SK-N-SH treated with all-trans-retinoic acid at 6 μM for 48 hours (cell line): Measurements from ENCODE around the gene LAD1.

Experiments used
- ATAC-seq: fragments of 200-7000 bp; cut with Tn5 transposase; 3 replicates; pipeline ENCODE4 v1.9.1; 2020; ENCODE audit warnings: mild to moderate bottlenecking, moderate library complexity
- ARNTL ChIP-seq: fragments of 450-650 bp; formaldehyde crosslinking; IDR thresholded peaks from 2 replicates; pipeline ENCODE4 v1.5.0; 2020; ENCODE audit warnings: low read depth, mild to moderate bottlenecking, moderate library complexity, borderline replicate concordance
- BACH2 ChIP-seq: fragments of 250-450 bp; sonication (Bioruptor Pico); IDR thresholded peaks from 2 replicates; pipeline ENCODE4 v1.9.0; 2021; ENCODE audit warnings: mild to moderate bottlenecking, borderline replicate concordance
- CREB5 ChIP-seq: fragments of 250-450 bp; sonication (Bioruptor Pico); IDR thresholded peaks from 2 replicates; pipeline ENCODE4 v1.5.1; 2020; ENCODE audit warnings: low read depth, mild to moderate bottlenecking, moderate library complexity
- CSDC2 ChIP-seq: fragments of 250-450 bp; sonication (Bioruptor Pico); IDR thresholded peaks from 2 replicates; pipeline ENCODE4 v1.5.0; 2020; ENCODE audit warnings: mild to moderate bottlenecking, moderate library complexity
- ESRRG ChIP-seq: fragments of 250-450 bp; sonication (Bioruptor Pico); IDR thresholded peaks from 2 replicates; pipeline ENCODE4 v1.6.1; 2021; ENCODE audit warnings: mild to moderate bottlenecking
- GLIS3 ChIP-seq: fragments of 250-450 bp; sonication (Bioruptor Pico); IDR thresholded peaks from 2 replicates; pipeline ENCODE4 v1.5.0; 2020; ENCODE audit warnings: mild to moderate bottlenecking, moderate library complexity
- ISL1 ChIP-seq: fragments of 250-450 bp; sonication (Bioruptor Pico); IDR thresholded peaks from 2 replicates; pipeline ENCODE4 v2.1.2; 2022; ENCODE audit warnings: mild to moderate bottlenecking, moderate library complexity
- OSR1 ChIP-seq: fragments of 250-450 bp; sonication (Bioruptor Pico); IDR thresholded peaks from 2 replicates; pipeline ENCODE4 v1.8.0; 2022; ENCODE audit warnings: moderate library complexity, mild to moderate bottlenecking, inconsistent platforms
- PATZ1 ChIP-seq: fragments of 250-450 bp; sonication (Bioruptor Pico); IDR thresholded peaks from 2 replicates; pipeline ENCODE4 v1.8.0; 2020; ENCODE audit warnings: mild to moderate bottlenecking, moderate library complexity, borderline replicate concordance
- PPARA ChIP-seq: fragments of 250-450 bp; sonication (Bioruptor Pico); IDR thresholded peaks from 2 replicates; pipeline ENCODE4 v1.5.0; 2020; ENCODE audit warnings: mild to moderate bottlenecking, borderline replicate concordance
- RARB ChIP-seq: fragments of 250-450 bp; sonication (Bioruptor Pico); IDR thresholded peaks from 2 replicates; pipeline ENCODE4 v1.8.0; 2021; ENCODE audit warnings: mild to moderate bottlenecking, moderate library complexity
- SNAI2 ChIP-seq: fragments of 250-450 bp; sonication (Bioruptor Pico); IDR thresholded peaks from 2 replicates; pipeline ENCODE4 v1.5.0; 2020; ENCODE audit warnings: mild to moderate bottlenecking, moderate library complexity
- TCF4 ChIP-seq: fragments of 250-450 bp; sonication (Bioruptor Pico); IDR thresholded peaks from 2 replicates; pipeline ENCODE4 v1.8.0; 2021; ENCODE audit warnings: mild to moderate bottlenecking, moderate library complexity, borderline replicate concordance
- TOX ChIP-seq: fragments of 250-450 bp; sonication (Bioruptor Pico); IDR thresholded peaks from 2 replicates; pipeline ENCODE4 v1.8.0; 2021; ENCODE audit warnings: mild to moderate bottlenecking, moderate library complexity, borderline replicate concordance
- ZC3H10 ChIP-seq: fragments of 250-450 bp; sonication (Bioruptor Pico); IDR thresholded peaks from 2 replicates; pipeline ENCODE4 v1.5.1; 2021; ENCODE audit warnings: mild to moderate bottlenecking, moderate library complexity
- ZFP3 ChIP-seq: fragments of 250-450 bp; sonication (Bioruptor Pico); IDR thresholded peaks from 2 replicates; pipeline ENCODE4 v1.5.0; 2020; ENCODE audit warnings: mild to moderate bottlenecking, moderate library complexity
- ZFP30 ChIP-seq: fragments of 450-650 bp; formaldehyde crosslinking; IDR thresholded peaks from 2 replicates; pipeline ENCODE4 v1.5.0; 2022; ENCODE audit warnings: mild to moderate bottlenecking, moderate library complexity
- ZNF8 ChIP-seq: fragments of 450-650 bp; formaldehyde crosslinking; IDR thresholded peaks from 2 replicates; pipeline ENCODE4 v1.5.0; 2020; ENCODE audit warnings: mild to moderate bottlenecking, moderate library complexity
- TF ChIP-seq, protein P1 (sequence below): fragments of 250-450 bp; sonication (Bioruptor Pico); IDR thresholded peaks from 2 replicates; pipeline ENCODE4 v1.5.1; 2021; ENCODE audit warnings: mild to moderate bottlenecking, moderate library complexity
- TF ChIP-seq, protein P2 (sequence below): fragments of 250-450 bp; sonication (Bioruptor Pico); IDR thresholded peaks from 2 replicates; pipeline ENCODE4 v1.8.0; 2021; ENCODE audit warnings: low read depth, mild to moderate bottlenecking, moderate library complexity, borderline replicate concordance
- TF ChIP-seq, protein P3 (sequence below): fragments of 250-450 bp; sonication (Bioruptor Pico); IDR thresholded peaks from 2 replicates; pipeline ENCODE4 v1.5.0; 2020; ENCODE audit warnings: mild to moderate bottlenecking, moderate library complexity

LAD1 gene

DNA sequence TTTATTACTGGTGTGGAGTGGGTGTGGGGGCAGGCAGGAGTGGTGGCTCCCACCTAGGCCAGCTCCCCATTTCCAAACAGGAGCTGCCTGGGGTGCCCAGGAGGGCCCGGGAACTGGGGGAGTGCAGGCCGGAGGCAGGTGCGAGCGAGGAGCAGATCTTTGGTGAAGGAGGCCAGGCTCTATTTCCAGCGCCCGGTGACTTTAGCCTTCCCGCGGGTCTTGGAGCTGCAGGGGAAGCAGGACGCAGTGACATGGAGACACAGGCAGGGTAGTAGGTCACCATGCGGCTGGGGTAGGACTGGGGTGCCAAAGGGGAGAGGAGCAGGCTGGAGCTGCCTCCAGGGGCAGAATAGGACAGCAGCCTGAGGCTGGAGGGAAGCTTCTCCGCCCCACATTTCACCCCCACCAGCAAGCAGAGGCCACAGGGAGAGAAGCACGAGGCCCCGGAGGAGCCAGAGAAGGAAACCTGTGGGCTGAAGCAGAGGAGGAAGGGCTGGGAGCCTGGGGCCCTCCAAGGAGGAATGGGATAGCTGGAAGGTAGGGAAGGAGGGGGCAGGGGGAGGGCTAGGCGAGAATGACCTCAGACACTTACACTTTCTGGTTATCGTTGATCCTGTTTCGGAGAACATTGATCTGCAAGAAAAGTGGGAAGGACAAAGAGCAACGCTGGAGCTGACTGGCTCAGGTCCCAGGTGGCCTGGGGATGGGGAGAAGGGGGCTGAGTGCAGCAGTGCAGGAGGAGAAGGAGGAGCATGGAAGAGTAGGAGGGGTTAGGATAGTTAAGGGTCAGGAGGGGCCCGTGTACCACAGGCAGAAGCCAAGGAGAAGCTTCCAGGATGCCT is 39.9 kb downstream of the LAD1 start:
- no peak for ATAC-seq
- no peak for TF ChIP-seq BACH2
- TF ChIP-seq PATZ1 (CRISPR knock-in tag): no peak

DNA sequence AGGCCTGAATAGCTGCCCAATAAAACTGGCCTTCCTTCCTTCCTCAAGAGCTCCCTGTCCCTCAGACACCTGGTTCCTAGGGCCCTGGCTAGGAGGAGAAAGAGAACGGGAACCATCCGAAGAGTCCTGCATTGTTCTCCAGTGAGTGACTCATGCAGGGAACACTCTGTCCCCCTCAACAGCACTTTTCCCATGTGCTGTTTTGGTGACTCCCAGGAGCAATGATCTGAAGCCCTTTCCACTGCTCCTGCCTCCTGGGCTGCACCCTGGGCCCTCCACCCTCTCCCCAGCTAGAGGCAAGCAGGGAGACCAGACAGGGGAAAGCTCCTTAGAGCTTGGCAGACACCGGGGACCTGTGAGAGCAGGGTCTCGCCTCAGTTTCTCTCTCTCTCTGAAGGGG is 40.5 kb downstream of the LAD1 start:
- no peak for ATAC-seq
- TF ChIP-seq, protein P1, sequence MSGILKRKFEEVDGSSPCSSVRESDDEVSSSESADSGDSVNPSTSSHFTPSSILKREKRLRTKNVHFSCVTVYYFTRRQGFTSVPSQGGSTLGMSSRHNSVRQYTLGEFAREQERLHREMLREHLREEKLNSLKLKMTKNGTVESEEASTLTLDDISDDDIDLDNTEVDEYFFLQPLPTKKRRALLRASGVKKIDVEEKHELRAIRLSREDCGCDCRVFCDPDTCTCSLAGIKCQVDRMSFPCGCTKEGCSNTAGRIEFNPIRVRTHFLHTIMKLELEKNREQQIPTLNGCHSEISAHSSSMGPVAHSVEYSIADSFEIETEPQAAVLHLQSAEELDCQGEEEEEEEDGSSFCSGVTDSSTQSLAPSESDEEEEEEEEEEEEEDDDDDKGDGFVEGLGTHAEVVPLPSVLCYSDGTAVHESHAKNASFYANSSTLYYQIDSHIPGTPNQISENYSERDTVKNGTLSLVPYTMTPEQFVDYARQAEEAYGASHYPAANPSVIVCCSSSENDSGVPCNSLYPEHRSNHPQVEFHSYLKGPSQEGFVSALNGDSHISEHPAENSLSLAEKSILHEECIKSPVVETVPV (CRISPR knock-in tag): no peak
- no peak for TF ChIP-seq ZFP30 (CRISPR knock-in tag)
- no peak for TF ChIP-seq TOX (CRISPR knock-in tag)
- no peak for TF ChIP-seq PPARA (CRISPR knock-in tag)
- TF ChIP-seq ISL1 (CRISPR knock-in tag): no peak
- no peak for TF ChIP-seq GLIS3 (CRISPR knock-in tag)
- TF ChIP-seq PATZ1 (CRISPR knock-in tag): no peak
- no peak for TF ChIP-seq ARNTL
- TF ChIP-seq, protein P2, sequence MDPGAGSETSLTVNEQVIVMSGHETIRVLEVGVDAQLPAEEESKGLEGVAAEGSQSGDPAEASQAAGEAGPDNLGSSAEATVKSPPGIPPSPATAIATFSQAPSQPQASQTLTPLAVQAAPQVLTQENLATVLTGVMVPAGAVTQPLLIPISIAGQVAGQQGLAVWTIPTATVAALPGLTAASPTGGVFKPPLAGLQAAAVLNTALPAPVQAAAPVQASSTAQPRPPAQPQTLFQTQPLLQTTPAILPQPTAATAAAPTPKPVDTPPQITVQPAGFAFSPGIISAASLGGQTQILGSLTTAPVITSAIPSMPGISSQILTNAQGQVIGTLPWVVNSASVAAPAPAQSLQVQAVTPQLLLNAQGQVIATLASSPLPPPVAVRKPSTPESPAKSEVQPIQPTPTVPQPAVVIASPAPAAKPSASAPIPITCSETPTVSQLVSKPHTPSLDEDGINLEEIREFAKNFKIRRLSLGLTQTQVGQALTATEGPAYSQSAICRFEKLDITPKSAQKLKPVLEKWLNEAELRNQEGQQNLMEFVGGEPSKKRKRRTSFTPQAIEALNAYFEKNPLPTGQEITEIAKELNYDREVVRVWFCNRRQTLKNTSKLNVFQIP (CRISPR knock-in tag): no peak
- TF ChIP-seq ESRRG (CRISPR knock-in tag): no peak
- no peak for TF ChIP-seq SNAI2 (CRISPR knock-in tag)
- TF ChIP-seq TCF4 (CRISPR knock-in tag): no peak
- no peak for TF ChIP-seq CSDC2
- TF ChIP-seq, protein P3, sequence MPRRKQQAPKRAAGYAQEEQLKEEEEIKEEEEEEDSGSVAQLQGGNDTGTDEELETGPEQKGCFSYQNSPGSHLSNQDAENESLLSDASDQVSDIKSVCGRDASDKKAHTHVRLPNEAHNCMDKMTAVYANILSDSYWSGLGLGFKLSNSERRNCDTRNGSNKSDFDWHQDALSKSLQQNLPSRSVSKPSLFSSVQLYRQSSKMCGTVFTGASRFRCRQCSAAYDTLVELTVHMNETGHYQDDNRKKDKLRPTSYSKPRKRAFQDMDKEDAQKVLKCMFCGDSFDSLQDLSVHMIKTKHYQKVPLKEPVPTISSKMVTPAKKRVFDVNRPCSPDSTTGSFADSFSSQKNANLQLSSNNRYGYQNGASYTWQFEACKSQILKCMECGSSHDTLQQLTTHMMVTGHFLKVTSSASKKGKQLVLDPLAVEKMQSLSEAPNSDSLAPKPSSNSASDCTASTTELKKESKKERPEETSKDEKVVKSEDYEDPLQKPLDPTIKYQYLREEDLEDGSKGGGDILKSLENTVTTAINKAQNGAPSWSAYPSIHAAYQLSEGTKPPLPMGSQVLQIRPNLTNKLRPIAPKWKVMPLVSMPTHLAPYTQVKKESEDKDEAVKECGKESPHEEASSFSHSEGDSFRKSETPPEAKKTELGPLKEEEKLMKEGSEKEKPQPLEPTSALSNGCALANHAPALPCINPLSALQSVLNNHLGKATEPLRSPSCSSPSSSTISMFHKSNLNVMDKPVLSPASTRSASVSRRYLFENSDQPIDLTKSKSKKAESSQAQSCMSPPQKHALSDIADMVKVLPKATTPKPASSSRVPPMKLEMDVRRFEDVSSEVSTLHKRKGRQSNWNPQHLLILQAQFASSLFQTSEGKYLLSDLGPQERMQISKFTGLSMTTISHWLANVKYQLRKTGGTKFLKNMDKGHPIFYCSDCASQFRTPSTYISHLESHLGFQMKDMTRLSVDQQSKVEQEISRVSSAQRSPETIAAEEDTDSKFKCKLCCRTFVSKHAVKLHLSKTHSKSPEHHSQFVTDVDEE (CRISPR knock-in tag): no peak
- TF ChIP-seq ZFP3: no peak
- TF ChIP-seq RARB (CRISPR knock-in tag): no peak
- no peak for TF ChIP-seq ZNF8
- no peak for TF ChIP-seq CREB5
- no peak for TF ChIP-seq OSR1
- TF ChIP-seq ZC3H10: no peak
- TF ChIP-seq, all 23 proteins: peak for 0
